ENCODE data around the gene FAM209B. TPM values are rescaled to one million over a fixed set of nuclear protein-coding genes. Genes with fewer than 3 reads are reported as not detected.
"Not testable (repeated sequence)": the region's sequence is repeated elsewhere in the genome, so short reads cannot be mapped to it uniquely, and the experiment has no call there.

FAM209B gene
- not detected in 2 replicates for total RNA-seq (ENCODE audit: low replicate concordance)

GRCh38 chr20:56532946-56533345 is at the start of gene FAM209B:
TSS of gene FAM209B (plus strand) at chr20:56533246. CDS start at chr20:56533342, 96 bp downstream.
- not testable (repeated sequence) for H4K20me1 ChIP-seq (ENCODE audit: low read depth); H3F3A ChIP-seq (ENCODE audit: low read depth); H3K4me2 ChIP-seq; H3K4me1 Mint-ChIP-seq; H3K27me3 Mint-ChIP-seq (ENCODE audit: insufficient read depth, low read depth); H3K27ac Mint-ChIP-seq; H3K36me3 ChIP-seq; H3K4me3 ChIP-seq; H3K79me2 ChIP-seq (ENCODE audit: low read depth); H2AFZ ChIP-seq (replicated peaks); H3K9ac ChIP-seq; H3K9me3 Mint-ChIP-seq; H3K4me3 Mint-ChIP-seq; H3K9me3 ChIP-seq (ENCODE audit: low read depth); H3K27me3 ChIP-seq; H3K27ac ChIP-seq; DNase-seq (ENCODE audit: low spot score); H3K4me1 ChIP-seq; H3K36me3 Mint-ChIP-seq

- no peaks in the 10 kb centered on the region for H3K27me3 ChIP-seq
- DNase-seq (ENCODE audit: low spot score), result no peak
- Mint-ChIP-seq H3K27me3 (ENCODE audit: insufficient read depth, low read depth) (no peaks in the 10 kb centered on the region), H3K36me3 (peaks cover 2% of the 10 kb centered on the region), H3K9me3 (no peaks in the 10 kb centered on the region), H3K4me1 (no peaks in the 10 kb centered on the region), H3K27ac (no peak overlapping the region), H3K4me3 (no peak overlapping the region)
- H2AFZ ChIP-seq (replicated peaks), result no peak overlapping the region
- H3F3A ChIP-seq (ENCODE audit: low read depth), result no peaks in the 10 kb centered on the region
- H3K9ac ChIP-seq, result no peak overlapping the region
- no peak for TF ChIP-seq EZH2phosphoT487 (IDR thresholded peaks at IDR 0.05)
- no peak for TF ChIP-seq EZH2 (IDR thresholded peaks at IDR 0.05)
- TF ChIP-seq, protein P1, sequence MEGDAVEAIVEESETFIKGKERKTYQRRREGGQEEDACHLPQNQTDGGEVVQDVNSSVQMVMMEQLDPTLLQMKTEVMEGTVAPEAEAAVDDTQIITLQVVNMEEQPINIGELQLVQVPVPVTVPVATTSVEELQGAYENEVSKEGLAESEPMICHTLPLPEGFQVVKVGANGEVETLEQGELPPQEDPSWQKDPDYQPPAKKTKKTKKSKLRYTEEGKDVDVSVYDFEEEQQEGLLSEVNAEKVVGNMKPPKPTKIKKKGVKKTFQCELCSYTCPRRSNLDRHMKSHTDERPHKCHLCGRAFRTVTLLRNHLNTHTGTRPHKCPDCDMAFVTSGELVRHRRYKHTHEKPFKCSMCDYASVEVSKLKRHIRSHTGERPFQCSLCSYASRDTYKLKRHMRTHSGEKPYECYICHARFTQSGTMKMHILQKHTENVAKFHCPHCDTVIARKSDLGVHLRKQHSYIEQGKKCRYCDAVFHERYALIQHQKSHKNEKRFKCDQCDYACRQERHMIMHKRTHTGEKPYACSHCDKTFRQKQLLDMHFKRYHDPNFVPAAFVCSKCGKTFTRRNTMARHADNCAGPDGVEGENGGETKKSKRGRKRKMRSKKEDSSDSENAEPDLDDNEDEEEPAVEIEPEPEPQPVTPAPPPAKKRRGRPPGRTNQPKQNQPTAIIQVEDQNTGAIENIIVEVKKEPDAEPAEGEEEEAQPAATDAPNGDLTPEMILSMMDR (IDR thresholded peaks at IDR 0.05), result no peak
- no peaks in the 10 kb centered on the region for H3K9me3 ChIP-seq (ENCODE audit: low read depth)
- H3K27ac ChIP-seq, result no peak overlapping the region
- no peak overlapping the region for H3K4me2 ChIP-seq
- H3K4me1 ChIP-seq, result no peaks in the 10 kb centered on the region
- H3K79me2 ChIP-seq (ENCODE audit: low read depth), result no peaks in the 10 kb centered on the region
- H3K36me3 ChIP-seq, result no peaks in the 10 kb centered on the region
- H3K4me3 ChIP-seq, result no peak overlapping the region
- no peaks in the 10 kb centered on the region for H4K20me1 ChIP-seq (ENCODE audit: low read depth)
Measured at GRCh38 chr20:56483970-56484369, 49.1 kb upstream of the FAM209B start.

GRCh38 chr20:56487216-56487615 is 45.8 kb upstream of the FAM209B start:
- Histone ChIP-seq H3K4me1 (no peaks in the 10 kb centered on the region), H3K27ac (no peak overlapping the region), H3K36me3 (no peaks in the 10 kb centered on the region), H3K4me3 (no peak overlapping the region), H2AFZ (replicated peaks) (no peak overlapping the region), H4K20me1 (ENCODE audit: low read depth) (peaks cover 14% of the 10 kb centered on the region), H3K9ac (no peak overlapping the region), H3K9me3 (ENCODE audit: low read depth) (no peaks in the 10 kb centered on the region), H3K4me2 (no peak overlapping the region), H3K79me2 (ENCODE audit: low read depth) (no peaks in the 10 kb centered on the region), H3F3A (ENCODE audit: low read depth) (no peaks in the 10 kb centered on the region), H3K27me3 (no peaks in the 10 kb centered on the region)
- Mint-ChIP-seq H3K27ac (no peak overlapping the region), H3K36me3 (peaks cover 10% of the 10 kb centered on the region), H3K4me3 (no peak overlapping the region), H3K4me1 (no peaks in the 10 kb centered on the region), H3K9me3 (no peaks in the 10 kb centered on the region), H3K27me3 (ENCODE audit: insufficient read depth, low read depth) (no peaks in the 10 kb centered on the region)
- TF ChIP-seq, protein P1 (IDR thresholded peaks at IDR 0.05), result no peak
- no peak for TF ChIP-seq EZH2phosphoT487 (IDR thresholded peaks at IDR 0.05)
- no peak for TF ChIP-seq EZH2 (IDR thresholded peaks at IDR 0.05)
- DNase-seq (ENCODE audit: low spot score), result no peak

DNA sequence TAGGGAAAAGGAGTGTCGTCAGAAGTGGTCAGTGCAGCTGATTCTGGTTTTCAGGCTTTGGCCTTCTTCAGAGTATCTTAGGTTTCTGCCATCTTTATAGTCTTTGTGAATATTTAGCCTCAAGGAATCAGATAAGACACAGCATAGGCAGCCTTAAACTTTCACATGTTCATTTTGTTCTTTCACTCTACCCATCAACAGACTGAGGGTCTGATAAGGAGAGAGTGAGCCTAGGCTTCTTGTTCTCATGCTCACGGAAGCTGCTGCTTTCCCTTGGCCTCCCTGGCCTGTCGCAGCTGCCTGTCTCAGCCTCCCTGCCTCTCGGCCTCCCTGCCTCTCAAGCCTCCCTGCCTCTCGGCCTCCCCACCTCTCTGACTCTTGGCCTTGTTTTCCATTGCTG is 44.5 kb upstream of the FAM209B start:
- Histone ChIP-seq H3K79me2 (ENCODE audit: low read depth) (no peaks in the 10 kb centered on the region), H3F3A (ENCODE audit: low read depth) (no peaks in the 10 kb centered on the region), H3K4me3 (no peak overlapping the region), H2AFZ (replicated peaks) (no peak overlapping the region), H3K4me1 (no peaks in the 10 kb centered on the region), H3K9me3 (ENCODE audit: low read depth) (no peaks in the 10 kb centered on the region), H4K20me1 (ENCODE audit: low read depth) (peaks cover 14% of the 10 kb centered on the region), H3K27ac (no peak overlapping the region), H3K9ac (no peak overlapping the region), H3K27me3 (no peaks in the 10 kb centered on the region), H3K36me3 (no peaks in the 10 kb centered on the region), H3K4me2 (no peak overlapping the region)
- DNase-seq (ENCODE audit: low spot score), result no peak
- Mint-ChIP-seq H3K27me3 (ENCODE audit: insufficient read depth, low read depth) (no peaks in the 10 kb centered on the region), H3K9me3 (no peaks in the 10 kb centered on the region), H3K4me1 (no peaks in the 10 kb centered on the region), H3K4me3 (no peak overlapping the region), H3K36me3 (peaks cover 12% of the 10 kb centered on the region), H3K27ac (no peak overlapping the region)
- TF ChIP-seq, protein P1 (IDR thresholded peaks at IDR 0.05), result no peak
- no peak for TF ChIP-seq EZH2phosphoT487 (IDR thresholded peaks at IDR 0.05)
- no peak for TF ChIP-seq EZH2 (IDR thresholded peaks at IDR 0.05)
